DOHH2 (cell line): ENCODE measurements around the gene SALL2.

ENCODE experiments used
- H3F3A ChIP-seq: fragments of 200-600 bp; sonication (generic), shearing (Covaris generic); 2 replicates; pipeline ENCODE4 v1.6.0; 2016; ENCODE audit warnings: antibody characterized with exemption, mild to moderate bottlenecking; ENCODE audit not compliant: control insufficient read depth, insufficient read depth
- H3K27ac ChIP-seq: fragments of 200-600 bp; sonication (generic); 2 replicates; pipeline ENCODE4 v1.5.1; 2014; ENCODE audit warnings: low read depth, mild to moderate bottlenecking, low read length, moderate library complexity
- H3K27me3 ChIP-seq: fragments of 200-600 bp; sonication (generic); 2 replicates; pipeline ENCODE4 v1.6.1; 2014; ENCODE audit warnings: mild to moderate bottlenecking, low read length, mixed read lengths; ENCODE audit not compliant: control insufficient read depth
- H3K36me3 ChIP-seq: fragments of 200-600 bp; sonication (generic); 2 replicates; pipeline ENCODE4 v1.6.1; 2014; ENCODE audit warnings: mild to moderate bottlenecking, low read length, moderate library complexity, mixed read lengths; ENCODE audit not compliant: control insufficient read depth
- H3K4me1 ChIP-seq: fragments of 200-600 bp; sonication (generic); 2 replicates; pipeline ENCODE4 v1.6.1; 2014; ENCODE audit warnings: mild to moderate bottlenecking, low read length, mixed read lengths; ENCODE audit not compliant: control insufficient read depth
- H3K4me2 ChIP-seq: fragments of 200-600 bp; sonication (generic); 2 replicates; pipeline ENCODE4 v1.6.0; 2014; ENCODE audit warnings: mild to moderate bottlenecking, low read length, moderate library complexity
- H3K4me3 ChIP-seq: fragments of 200-600 bp; sonication (generic); 2 replicates; pipeline ENCODE4 v1.5.1; 2014; ENCODE audit warnings: mild to moderate bottlenecking, low read length, mixed read lengths
- H3K79me2 ChIP-seq: fragments of 200-600 bp; sonication (generic); 2 replicates; pipeline ENCODE4 v1.6.1; 2014; ENCODE audit warnings: mild to moderate bottlenecking, low read length, mixed read lengths; ENCODE audit not compliant: control insufficient read depth
- H3K9me2 ChIP-seq: fragments of 200-600 bp; sonication (generic); replicated peaks from 2 replicates; pipeline ENCODE4 v1.6.1; 2014; ENCODE audit warnings: mild to moderate bottlenecking, low read length, mixed read lengths; ENCODE audit not compliant: control insufficient read depth
- H3K9me3 ChIP-seq: fragments of 200-600 bp; sonication (generic); 2 replicates; pipeline ENCODE4 v1.6.1; 2014; ENCODE audit warnings: antibody characterized with exemption, low read length, mixed read lengths; ENCODE audit not compliant: control insufficient read depth, insufficient read depth
- H4K20me1 ChIP-seq: fragments of 200-600 bp; sonication (generic); 2 replicates; pipeline ENCODE4 v1.6.0; 2014; ENCODE audit warnings: low read depth, mild to moderate bottlenecking, antibody characterized with exemption, low read length, moderate library complexity; ENCODE audit not compliant: control insufficient read depth, insufficient read depth
- CTCF ChIP-seq: fragments of 200-600 bp; sonication (generic); IDR thresholded peaks from one replicate; pipeline ENCODE4 v1.5.1; 2014; ENCODE audit warnings: antibody characterized with exemption, mild to moderate bottlenecking, low read depth, low read length; ENCODE audit not compliant: poor library complexity, severe bottlenecking
- EZH2phosphoT487 ChIP-seq: fragments of 200-600 bp; sonication (generic); IDR thresholded peaks from 2 replicates; pipeline ENCODE4 v1.6.1; 2017; ENCODE audit warnings: borderline replicate concordance, mild to moderate bottlenecking, antibody characterized with exemption, low read length, moderate library complexity, mixed read lengths

SALL2 gene

DNA sequence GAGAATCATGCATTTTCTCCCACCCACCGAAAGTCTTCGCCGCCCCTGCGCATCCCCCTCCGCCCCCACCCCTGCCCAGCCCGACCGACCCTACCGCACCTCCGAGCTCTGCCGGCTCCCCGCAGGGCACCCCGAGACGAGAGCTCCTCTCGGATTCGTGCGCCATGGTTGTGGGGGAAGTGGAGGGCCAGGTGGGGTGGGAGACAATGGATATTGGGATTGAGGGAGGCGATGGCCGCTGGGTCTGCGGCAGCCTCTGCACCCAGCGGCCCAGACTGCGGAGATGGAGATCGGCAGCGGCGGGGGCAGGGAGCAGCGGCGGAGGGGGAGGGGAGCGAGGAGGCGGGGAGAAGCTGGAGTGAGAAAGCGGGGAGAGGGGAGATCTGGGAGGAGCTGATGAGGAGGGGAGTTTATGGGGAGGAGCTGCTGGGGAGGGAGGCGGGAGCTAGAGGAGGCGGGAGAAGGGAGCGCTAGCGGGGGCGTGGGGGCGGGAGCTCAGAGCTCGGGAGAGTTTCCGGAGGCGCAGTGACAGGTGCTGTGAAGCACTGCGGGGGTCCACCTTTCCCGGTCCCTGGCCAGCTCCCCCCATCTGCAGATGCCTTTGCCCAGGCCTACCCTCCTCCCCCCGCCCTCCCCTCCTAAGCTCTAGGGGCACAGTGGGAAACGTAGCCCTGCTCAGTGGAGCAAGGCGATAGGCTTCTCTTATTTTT is at the start of gene SALL2:
Gene SALL2 (minus strand): TSS at position 385 of the 710 bp plus-strand sequence. CDS start 219 bp downstream, at position 166.
- Histone ChIP-seq H3K27ac (peak within 1 kb of the TSS; percentile 78), H3F3A (peaks cover 13% of the 10 kb centered on the region), H3K4me1 (peaks cover 36% of the 10 kb centered on the region), H3K79me2 (peaks cover 4% of the 10 kb centered on the region), H3K36me3 (0 out of 2 replicates have a peak, but pooled peaks cover 4% of the 10 kb centered on the region), H3K4me2 (peak within 1 kb of the TSS; percentile 98), H3K4me3 (peak within 1 kb of the TSS; percentile 86), H3K27me3 (no peaks in the 10 kb centered on the region), H4K20me1 (no peaks in the 10 kb centered on the region), H3K9me2 (no peaks in the 10 kb centered on the region), H3K9me3 (no peaks in the 10 kb centered on the region)
- TF ChIP-seq CTCF (no peak), EZH2phosphoT487 (no peak)

- H3K4me1 ChIP-seq = no peaks in the 10 kb centered on the region
- H4K20me1 ChIP-seq = no peaks in the 10 kb centered on the region
- no peaks in the 10 kb centered on the region for H3K9me3 ChIP-seq
- no peak overlapping the region for H3K27ac ChIP-seq
- H3K36me3 ChIP-seq = no peaks in the 10 kb centered on the region
- TF ChIP-seq EZH2phosphoT487 (no peak), CTCF (no peak)
- no peak overlapping the region for H3K4me2 ChIP-seq
- H3K27me3 ChIP-seq = peaks cover 8% of the 10 kb centered on the region; the same call in 1 of the 2 replicates
- no peaks in the 10 kb centered on the region for H3K9me2 ChIP-seq
- H3F3A ChIP-seq = no peaks in the 10 kb centered on the region
- H3K4me3 ChIP-seq = no peak overlapping the region
- no peaks in the 10 kb centered on the region for H3K79me2 ChIP-seq
These were observed 49.5 kb upstream of the SALL2 start for GRCh38 chr14:21575661-21576060.

- Histone ChIP-seq H3K9me2 (no peaks in the 10 kb centered on the region), H3F3A (no peaks in the 10 kb centered on the region), H3K4me3 (no peak overlapping the region), H3K9me3 (no peaks in the 10 kb centered on the region), H3K4me2 (no peak overlapping the region), H3K79me2 (no peaks in the 10 kb centered on the region), H3K27me3 (peaks cover 8% of the 10 kb centered on the region; the same call in 1 of the 2 replicates), H3K36me3 (no peaks in the 10 kb centered on the region), H3K4me1 (no peaks in the 10 kb centered on the region), H3K27ac (no peak overlapping the region), H4K20me1 (no peaks in the 10 kb centered on the region)
- TF ChIP-seq EZH2phosphoT487 (no peak), CTCF (no peak)
These were observed 46.5 kb upstream of the SALL2 start for GRCh38 chr14:21572604-21573003.
